ENCODE data around the gene KRT12.
A peak's percentile ranks its signal among the peaks of the same experiment; 100 is the strongest.

Gene KRT12

DNA sequence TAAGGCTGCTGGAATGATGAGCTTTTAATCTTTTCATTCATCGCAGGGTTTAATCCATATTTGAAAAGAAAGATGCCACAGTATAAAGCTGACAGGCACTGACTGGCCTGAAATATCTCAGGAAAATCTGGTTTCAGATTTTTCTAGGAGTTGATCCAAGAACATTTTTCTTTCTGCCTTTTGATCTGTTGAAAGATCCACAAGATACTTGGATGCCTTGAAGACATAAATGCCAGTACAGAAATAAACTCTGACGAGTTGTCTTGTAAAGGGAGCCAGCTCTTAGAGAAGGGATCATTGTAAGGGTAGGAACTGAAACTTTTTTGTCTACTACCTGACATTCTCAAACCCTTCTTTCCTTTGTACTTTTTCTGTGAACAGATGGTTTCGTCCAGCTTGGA is 43.4 kb upstream of the KRT12 start:
- Histone ChIP-seq H3K9me3 (ENCODE audit: control extremely low read depth in 1 of 5, control insufficient read depth in 4 of 5, insufficient read depth in 2 of 5, low read depth in 1 of 5, low read length in 4 of 5) (no peaks in the 10 kb centered on the region), H3K27ac (ENCODE audit: insufficient read depth in 1 of 2, low read depth in 1 of 2, low read length in 2 of 2, poor library complexity in 1 of 2, severe bottlenecking in 2 of 2) (no peak overlapping the region), H3K36me3 (ENCODE audit: control insufficient read depth in 4 of 4, insufficient read depth in 4 of 4, low read length in 3 of 4) (no peaks in the 10 kb centered on the region), H3K4me1 (ENCODE audit: control extremely low read depth in 1 of 4, control insufficient read depth in 4 of 4, insufficient read depth in 4 of 4, low read length in 3 of 4) (peaks cover 0 to 6% (median 0%) of the 10 kb centered on the region in 4 experiments), H3K27me3 (replicated peaks in 2 of 5; ENCODE audit: control insufficient read depth in 4 of 5, insufficient read depth in 5 of 5, low read length in 4 of 5) (peaks cover 0 to 17% (median 4%) of the 10 kb centered on the region in 5 experiments), H3K4me3 (ENCODE audit: control insufficient read depth in 1 of 7, extremely low read depth in 1 of 7, insufficient read depth in 4 of 7, low read depth in 2 of 7, low read length in 6 of 7) (no peak overlapping the region)
- ChIA-PET CTCF (interaction anchor here (1.0 to 5.6 kb wide), 9 partner anchors 9 to 752 kb away, joined by 3 to 26 read pairs (median 4); partner anchors contain the start of gene KRTAP16-1), POLR2A (no interaction called here)
- 100% methylated on average over 3 of the region's 3 CpGs for WGBS (ENCODE audit: insufficient coverage)
- no peak for DNase-seq

DNA sequence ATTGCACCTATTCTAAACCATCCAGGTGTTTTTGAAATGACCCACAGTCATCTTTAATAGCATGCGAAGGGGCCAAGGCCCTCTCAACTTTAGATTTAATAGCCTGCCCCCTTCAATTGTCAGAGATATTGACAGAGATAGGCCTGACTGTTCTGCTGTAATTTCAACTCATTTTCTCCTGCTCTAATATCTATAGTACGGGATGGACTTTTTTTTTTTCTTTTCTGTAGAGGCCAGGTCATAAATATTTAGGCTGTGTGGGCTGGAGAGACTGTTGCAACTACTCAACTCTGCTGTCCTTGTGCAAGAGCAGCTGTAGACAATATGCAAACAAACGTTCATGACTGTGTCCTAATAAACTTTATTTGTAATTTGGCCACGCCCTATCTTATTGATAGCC is 42.7 kb upstream of the KRT12 start:
- Histone ChIP-seq H3K4me3 (ENCODE audit: control insufficient read depth in 1 of 7, extremely low read depth in 1 of 7, insufficient read depth in 4 of 7, low read depth in 2 of 7, low read length in 6 of 7) (no peak overlapping the region), H3K9me3 (ENCODE audit: control extremely low read depth in 1 of 5, control insufficient read depth in 4 of 5, insufficient read depth in 2 of 5, low read depth in 1 of 5, low read length in 4 of 5) (no peaks in the 10 kb centered on the region), H3K27me3 (replicated peaks in 2 of 5; ENCODE audit: control insufficient read depth in 4 of 5, insufficient read depth in 5 of 5, low read length in 4 of 5) (peaks cover 0 to 19% (median 4%) of the 10 kb centered on the region in 5 experiments), H3K4me1 (ENCODE audit: control extremely low read depth in 1 of 4, control insufficient read depth in 4 of 4, insufficient read depth in 4 of 4, low read length in 3 of 4) (peaks cover 0 to 6% (median 0%) of the 10 kb centered on the region in 4 experiments), H3K36me3 (ENCODE audit: control insufficient read depth in 4 of 4, insufficient read depth in 4 of 4, low read length in 3 of 4) (no peaks in the 10 kb centered on the region), H3K27ac (ENCODE audit: insufficient read depth in 1 of 2, low read depth in 1 of 2, low read length in 2 of 2, poor library complexity in 1 of 2, severe bottlenecking in 2 of 2) (no peak overlapping the region)
- 100% methylated on average over 1 of the region's 4 CpGs for WGBS (ENCODE audit: insufficient coverage)
- POLR2A ChIA-PET = no interaction called here
- CTCF ChIA-PET = interaction anchor here (0.6 to 5.6 kb wide), 9 partner anchors 12 to 740 kb away, joined by 3 to 26 read pairs (median 4); partner anchors contain the start of gene KRTAP16-1
- DNase-seq = no peak

DNA sequence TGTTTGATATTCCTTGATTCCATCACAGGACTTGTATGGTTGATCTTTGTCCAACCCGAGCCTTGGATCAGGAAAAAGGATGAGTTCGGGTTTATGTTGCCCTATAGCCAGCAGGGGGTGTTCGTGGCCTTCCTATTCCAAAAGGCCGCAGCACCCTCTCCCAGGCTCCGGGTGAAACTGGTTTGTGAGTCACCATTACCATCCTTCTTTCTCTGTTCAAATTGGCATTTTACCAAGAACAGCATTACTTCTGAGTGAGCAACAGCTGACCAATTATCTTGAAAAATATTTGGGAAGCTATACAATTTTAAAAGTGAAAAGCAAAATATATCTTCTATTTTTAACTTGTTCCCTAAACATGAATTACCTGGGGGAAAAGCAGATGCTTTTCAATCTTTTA is 42.3 kb upstream of the KRT12 start:
- Histone ChIP-seq H3K9me3 (ENCODE audit: control extremely low read depth in 1 of 5, control insufficient read depth in 4 of 5, insufficient read depth in 2 of 5, low read depth in 1 of 5, low read length in 4 of 5) (no peaks in the 10 kb centered on the region), H3K27me3 (replicated peaks in 2 of 5; ENCODE audit: control insufficient read depth in 4 of 5, insufficient read depth in 5 of 5, low read length in 4 of 5) (peaks cover 0 to 19% (median 4%) of the 10 kb centered on the region in 5 experiments), H3K4me1 (ENCODE audit: control extremely low read depth in 1 of 4, control insufficient read depth in 4 of 4, insufficient read depth in 4 of 4, low read length in 3 of 4) (peaks cover 0 to 6% (median 0%) of the 10 kb centered on the region in 4 experiments), H3K4me3 (ENCODE audit: control insufficient read depth in 1 of 7, extremely low read depth in 1 of 7, insufficient read depth in 4 of 7, low read depth in 2 of 7, low read length in 6 of 7) (no peak overlapping the region), H3K36me3 (ENCODE audit: control insufficient read depth in 4 of 4, insufficient read depth in 4 of 4, low read length in 3 of 4) (no peaks in the 10 kb centered on the region), H3K27ac (ENCODE audit: insufficient read depth in 1 of 2, low read depth in 1 of 2, low read length in 2 of 2, poor library complexity in 1 of 2, severe bottlenecking in 2 of 2) (no peak overlapping the region)
- WGBS (ENCODE audit: insufficient coverage) = no CpG with 5 or more reads among the region's 5 CpGs
- DNase-seq = peak; percentile 76 to 81 (median 77)
- ChIA-PET CTCF (interaction anchor here (0.6 to 5.6 kb wide), 7 partner anchors 22 to 740 kb away, joined by 3 to 26 read pairs (median 4); no protein-coding TSS in a partner anchor), POLR2A (no interaction called here)

DNA sequence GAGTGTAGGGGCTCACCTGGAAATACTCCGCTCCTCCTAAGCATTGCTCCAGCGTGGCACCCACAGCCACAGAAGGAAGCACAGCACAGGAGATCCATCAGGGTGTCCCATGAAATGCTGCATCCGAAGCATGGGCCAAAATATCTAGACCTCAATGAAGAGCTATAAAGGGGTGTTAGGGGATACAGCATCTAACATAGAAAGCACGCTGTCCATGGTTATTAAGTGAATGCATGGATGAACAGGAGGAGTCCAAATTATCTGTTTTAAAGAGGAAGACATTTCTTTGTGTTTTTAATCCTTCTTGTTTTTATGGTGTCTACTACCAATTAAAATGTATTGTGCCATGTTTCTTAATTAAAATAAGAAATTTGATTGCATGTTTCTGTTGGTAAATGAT is 39.6 kb upstream of the KRT12 start:
- WGBS (ENCODE audit: insufficient coverage) = 85% methylated on average over 4 of the region's 4 CpGs
- H3K27me3 ChIP-seq (replicated peaks in 2 of 5; ENCODE audit: control insufficient read depth in 4 of 5, insufficient read depth in 5 of 5, low read length in 4 of 5) = peaks cover 0 to 19% (median 4%) of the 10 kb centered on the region in 5 experiments
- no peaks in the 10 kb centered on the region for H3K9me3 ChIP-seq (ENCODE audit: control extremely low read depth in 1 of 5, control insufficient read depth in 4 of 5, insufficient read depth in 2 of 5, low read depth in 1 of 5, low read length in 4 of 5)
- no peaks in the 10 kb centered on the region for H3K36me3 ChIP-seq (ENCODE audit: control insufficient read depth in 4 of 4, insufficient read depth in 4 of 4, low read length in 3 of 4)
- H3K27ac ChIP-seq (ENCODE audit: insufficient read depth in 1 of 2, low read depth in 1 of 2, low read length in 2 of 2, poor library complexity in 1 of 2, severe bottlenecking in 2 of 2) = no peak overlapping the region
- ChIA-PET CTCF (interaction anchor here (1.1 to 1.4 kb wide), 2 partner anchors 22 to 423 kb away, joined by 3 to 6 read pairs; partner anchors contain the start of gene KRT20), POLR2A (no interaction called here)
- H3K4me1 ChIP-seq (ENCODE audit: control extremely low read depth in 1 of 4, control insufficient read depth in 4 of 4, insufficient read depth in 4 of 4, low read length in 3 of 4) = no peaks in the 10 kb centered on the region
- no peak for DNase-seq
- H3K4me3 ChIP-seq (ENCODE audit: control insufficient read depth in 1 of 7, extremely low read depth in 1 of 7, insufficient read depth in 4 of 7, low read depth in 2 of 7, low read length in 6 of 7) = no peak overlapping the region

DNA sequence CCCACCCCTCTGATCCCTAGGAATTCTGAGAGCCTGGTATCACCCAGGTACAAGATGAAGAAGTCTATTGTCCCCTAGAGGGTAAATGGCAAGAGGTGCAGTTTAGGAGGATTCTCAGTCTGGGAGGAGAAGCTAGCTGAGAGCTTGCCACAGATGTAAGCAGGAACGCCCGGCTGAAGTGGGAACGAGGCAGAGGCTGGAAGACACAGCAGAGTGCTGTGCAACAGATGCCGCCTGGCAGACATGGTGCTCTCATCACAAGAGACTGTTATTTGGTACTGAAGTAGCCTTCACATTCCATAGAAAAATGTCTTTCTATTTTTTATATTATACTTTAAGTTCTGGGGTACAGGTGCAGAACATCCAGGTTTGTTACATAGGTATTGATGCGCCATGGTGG is 38.3 kb upstream of the KRT12 start:
- POLR2A ChIA-PET = no interaction called here
- Histone ChIP-seq H3K27me3 (replicated peaks in 2 of 5; ENCODE audit: control insufficient read depth in 4 of 5, insufficient read depth in 5 of 5, low read length in 4 of 5) (peaks cover 0 to 19% (median 4%) of the 10 kb centered on the region in 5 experiments), H3K27ac (ENCODE audit: insufficient read depth in 1 of 2, low read depth in 1 of 2, low read length in 2 of 2, poor library complexity in 1 of 2, severe bottlenecking in 2 of 2) (no peak overlapping the region), H3K4me3 (ENCODE audit: control insufficient read depth in 1 of 7, extremely low read depth in 1 of 7, insufficient read depth in 4 of 7, low read depth in 2 of 7, low read length in 6 of 7) (no peak overlapping the region), H3K4me1 (ENCODE audit: control extremely low read depth in 1 of 4, control insufficient read depth in 4 of 4, insufficient read depth in 4 of 4, low read length in 3 of 4) (no peaks in the 10 kb centered on the region), H3K36me3 (ENCODE audit: control insufficient read depth in 4 of 4, insufficient read depth in 4 of 4, low read length in 3 of 4) (no peaks in the 10 kb centered on the region), H3K9me3 (ENCODE audit: control extremely low read depth in 1 of 5, control insufficient read depth in 4 of 5, insufficient read depth in 2 of 5, low read depth in 1 of 5, low read length in 4 of 5) (no peaks in the 10 kb centered on the region)
- CTCF ChIA-PET = interaction anchor here (0.9 to 2.6 kb wide), 2 partner anchors 14 to 644 kb away, joined by 4 to 9 read pairs; no protein-coding TSS in a partner anchor
- DNase-seq = no peak
- 96% methylated on average over 3 of the region's 5 CpGs for WGBS (ENCODE audit: insufficient coverage)

DNA sequence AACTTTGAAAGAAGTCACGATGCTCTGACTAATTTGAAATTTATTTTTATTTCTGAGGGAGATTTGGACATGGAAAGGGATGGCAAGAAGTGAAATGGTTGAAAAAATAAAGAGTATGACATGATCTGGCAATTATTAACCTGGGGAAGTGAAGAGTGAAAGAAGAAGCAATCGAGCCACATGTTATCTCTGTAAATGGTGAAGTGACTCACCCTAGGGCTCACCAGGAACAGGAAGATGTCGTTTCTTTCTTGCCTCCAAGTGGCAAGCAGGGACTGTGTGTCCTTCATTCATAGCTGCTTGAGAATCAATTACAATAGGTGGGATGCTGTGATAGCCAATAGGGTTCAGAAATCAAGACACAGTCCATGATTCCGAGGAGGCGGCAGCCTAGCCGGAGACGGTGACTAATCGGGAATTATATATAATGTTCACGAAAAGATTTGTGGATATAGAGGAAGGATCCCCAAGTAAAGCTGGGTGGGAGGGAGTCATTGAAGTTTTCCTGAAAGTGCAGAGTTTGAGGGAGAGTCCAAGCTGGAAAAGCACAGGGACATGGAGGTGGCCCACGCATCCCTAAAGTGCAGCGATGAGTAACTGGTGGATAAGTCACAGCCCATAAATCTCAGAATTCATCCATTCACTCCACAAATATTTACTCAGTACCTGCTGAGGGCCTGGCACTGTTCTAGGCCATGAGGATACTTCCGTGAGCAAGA is 36.3 kb upstream of the KRT12 start:
- H3K27ac ChIP-seq (ENCODE audit: insufficient read depth in 1 of 2, low read depth in 1 of 2, low read length in 2 of 2, poor library complexity in 1 of 2, severe bottlenecking in 2 of 2) = no peak overlapping the region
- H3K4me1 ChIP-seq (ENCODE audit: control extremely low read depth in 1 of 4, control insufficient read depth in 4 of 4, insufficient read depth in 4 of 4, low read length in 3 of 4) = no peaks in the 10 kb centered on the region
- no peak overlapping the region for H3K4me3 ChIP-seq (ENCODE audit: control insufficient read depth in 1 of 7, extremely low read depth in 1 of 7, insufficient read depth in 4 of 7, low read depth in 2 of 7, low read length in 6 of 7)
- WGBS (ENCODE audit: insufficient coverage) = 79% methylated on average over 9 of the region's 12 CpGs
- no peaks in the 10 kb centered on the region for H3K36me3 ChIP-seq (ENCODE audit: control insufficient read depth in 4 of 4, insufficient read depth in 4 of 4, low read length in 3 of 4)
- H3K27me3 ChIP-seq (replicated peaks in 2 of 5; ENCODE audit: control insufficient read depth in 4 of 5, insufficient read depth in 5 of 5, low read length in 4 of 5) = peaks cover 0 to 11% (median 0%) of the 10 kb centered on the region in 5 experiments
- DNase-seq = peak in 2 of 3 donors; percentile 28 to 40
- no peaks in the 10 kb centered on the region for H3K9me3 ChIP-seq (ENCODE audit: control extremely low read depth in 1 of 5, control insufficient read depth in 4 of 5, insufficient read depth in 2 of 5, low read depth in 1 of 5, low read length in 4 of 5)
- ChIA-PET CTCF (interaction anchor here (0.6 to 2.6 kb wide), 3 partner anchors 419 to 650 kb away, joined by 3 to 9 read pairs (median 3); no protein-coding TSS in a partner anchor), POLR2A (no interaction called here)

DNA sequence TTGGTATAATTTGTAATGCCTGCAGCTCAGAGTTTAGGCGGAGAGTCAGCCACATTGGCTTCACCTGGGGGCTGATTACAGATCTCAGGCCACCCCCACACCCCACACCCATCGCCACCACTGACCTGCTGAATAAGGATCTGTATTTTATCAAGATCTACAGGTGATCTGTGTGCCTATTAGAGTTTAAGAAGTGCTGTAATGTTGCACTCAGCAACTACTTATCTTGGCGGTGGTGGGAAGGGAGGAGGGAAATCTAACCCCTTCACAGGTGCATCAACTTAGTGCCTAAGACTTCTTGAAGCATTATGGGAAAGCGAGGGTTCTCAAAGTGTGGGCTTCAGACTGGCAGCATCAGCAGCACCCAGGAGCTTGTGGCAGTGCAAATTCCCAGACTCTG is 35.5 kb upstream of the KRT12 start:
- POLR2A ChIA-PET = no interaction called here
- no peak overlapping the region for H3K27ac ChIP-seq (ENCODE audit: insufficient read depth in 1 of 2, low read depth in 1 of 2, low read length in 2 of 2, poor library complexity in 1 of 2, severe bottlenecking in 2 of 2)

More for the DNA sequence above, 35.5 kb upstream of the KRT12 start:
- DNase-seq = no peak
- peaks cover 0 to 6% (median 0%) of the 10 kb centered on the region in 5 experiments for H3K27me3 ChIP-seq (replicated peaks in 2 of 5; ENCODE audit: control insufficient read depth in 4 of 5, insufficient read depth in 5 of 5, low read length in 4 of 5)
- WGBS (ENCODE audit: insufficient coverage) = 100% methylated on average over 1 of the region's 4 CpGs
- H3K9me3 ChIP-seq (ENCODE audit: control extremely low read depth in 1 of 5, control insufficient read depth in 4 of 5, insufficient read depth in 2 of 5, low read depth in 1 of 5, low read length in 4 of 5) = no peaks in the 10 kb centered on the region
- no peak overlapping the region for H3K4me3 ChIP-seq (ENCODE audit: control insufficient read depth in 1 of 7, extremely low read depth in 1 of 7, insufficient read depth in 4 of 7, low read depth in 2 of 7, low read length in 6 of 7)
- H3K4me1 ChIP-seq (ENCODE audit: control extremely low read depth in 1 of 4, control insufficient read depth in 4 of 4, insufficient read depth in 4 of 4, low read length in 3 of 4) = no peaks in the 10 kb centered on the region
- CTCF ChIA-PET = interaction anchor here (1.0 kb wide), 1 partner anchor 763 kb away, joined by 3 read pairs; no protein-coding TSS in a partner anchor
- no peaks in the 10 kb centered on the region for H3K36me3 ChIP-seq (ENCODE audit: control insufficient read depth in 4 of 4, insufficient read depth in 4 of 4, low read length in 3 of 4)
